ENCODE results near the gene RAB17.

- TF ChIP-seq POLR2A (IDR thresholded peaks at IDR 0.05) (no peak), CTCF (IDR thresholded peaks at IDR 0.05) (no peak)
Measured at GRCh38 chr2:237574467-237574866, 16.1 kb downstream of the RAB17 start.

All from prostate gland (tissue), 2 donors.